ENCODE measurements around the gene SLC29A1.

Gene SLC29A1

GRCh38 chr6:44188819-44189218 lies 34.6 kb upstream of the SLC29A1 start:
- no peak for ATAC-seq (ENCODE audit: low read depth)

GRCh38 chr6:44189257-44189656 lies 34.1 kb upstream of the SLC29A1 start:
- Histone ChIP-seq H3K4me1 (ENCODE audit: insufficient read depth, poor library complexity, severe bottlenecking) (no peaks in the 10 kb centered on the region), H3K27ac (ENCODE audit: poor library complexity, severe bottlenecking) (no peak overlapping the region), H3K9me3 (ENCODE audit: severe bottlenecking) (no peaks in the 10 kb centered on the region), H3K27me3 (ENCODE audit: insufficient read depth, poor library complexity, severe bottlenecking) (no peaks in the 10 kb centered on the region), H3K4me3 (ENCODE audit: severe bottlenecking) (no peak overlapping the region), H3K36me3 (ENCODE audit: low read depth) (no peaks in the 10 kb centered on the region)
- DNase-seq (ENCODE audit: low spot score): no peak
- no peak for ATAC-seq (ENCODE audit: low read depth)
- no peak for TF ChIP-seq CTCF (IDR thresholded peaks at IDR 0.05; ENCODE audit: poor library complexity, severe bottlenecking)

More at GRCh38 chr6:44188819-44189218, 34.6 kb upstream of the SLC29A1 start:
- H3K27me3 ChIP-seq (ENCODE audit: insufficient read depth, poor library complexity, severe bottlenecking): no peaks in the 10 kb centered on the region
- DNase-seq (ENCODE audit: low spot score): no peak
- TF ChIP-seq CTCF (IDR thresholded peaks at IDR 0.05; ENCODE audit: poor library complexity, severe bottlenecking): no peak
- no peak overlapping the region for H3K4me3 ChIP-seq (ENCODE audit: severe bottlenecking)
- H3K36me3 ChIP-seq (ENCODE audit: low read depth): no peaks in the 10 kb centered on the region
- no peak overlapping the region for H3K27ac ChIP-seq (ENCODE audit: poor library complexity, severe bottlenecking)
- no peaks in the 10 kb centered on the region for H3K4me1 ChIP-seq (ENCODE audit: insufficient read depth, poor library complexity, severe bottlenecking)
- H3K9me3 ChIP-seq (ENCODE audit: severe bottlenecking): no peaks in the 10 kb centered on the region

GRCh38 chr6:44190715-44191114 lies 32.7 kb upstream of the SLC29A1 start:
- H3K4me1 ChIP-seq (ENCODE audit: insufficient read depth, poor library complexity, severe bottlenecking): no peaks in the 10 kb centered on the region
- H3K9me3 ChIP-seq (ENCODE audit: severe bottlenecking): no peaks in the 10 kb centered on the region
- H3K27ac ChIP-seq (ENCODE audit: poor library complexity, severe bottlenecking): no peak overlapping the region
- no peaks in the 10 kb centered on the region for H3K27me3 ChIP-seq (ENCODE audit: insufficient read depth, poor library complexity, severe bottlenecking)
- DNase-seq (ENCODE audit: low spot score) (no peak), ATAC-seq (ENCODE audit: low read depth) (no peak)
- no peak overlapping the region for H3K4me3 ChIP-seq (ENCODE audit: severe bottlenecking)
- no peaks in the 10 kb centered on the region for H3K36me3 ChIP-seq (ENCODE audit: low read depth)
- TF ChIP-seq CTCF (IDR thresholded peaks at IDR 0.05; ENCODE audit: poor library complexity, severe bottlenecking): no peak

GRCh38 chr6:44192428-44193041 lies 30.9 kb upstream of the SLC29A1 start:
- H3K36me3 ChIP-seq (ENCODE audit: low read depth): no peaks in the 10 kb centered on the region
- no peak overlapping the region for H3K4me3 ChIP-seq (ENCODE audit: severe bottlenecking)
- H3K27ac ChIP-seq (ENCODE audit: poor library complexity, severe bottlenecking): no peak overlapping the region
- no peaks in the 10 kb centered on the region for H3K9me3 ChIP-seq (ENCODE audit: severe bottlenecking)
- ATAC-seq (ENCODE audit: low read depth): no peak
- H3K4me1 ChIP-seq (ENCODE audit: insufficient read depth, poor library complexity, severe bottlenecking): no peaks in the 10 kb centered on the region
- no peak for TF ChIP-seq CTCF (IDR thresholded peaks at IDR 0.05; ENCODE audit: poor library complexity, severe bottlenecking)
- no peaks in the 10 kb centered on the region for H3K27me3 ChIP-seq (ENCODE audit: insufficient read depth, poor library complexity, severe bottlenecking)
- no peak for DNase-seq (ENCODE audit: low spot score)

- DNase-seq (ENCODE audit: low spot score): no peak
- Histone ChIP-seq H3K4me1 (ENCODE audit: insufficient read depth, poor library complexity, severe bottlenecking) (no peaks in the 10 kb centered on the region), H3K36me3 (ENCODE audit: low read depth) (no peaks in the 10 kb centered on the region), H3K9me3 (ENCODE audit: severe bottlenecking) (no peaks in the 10 kb centered on the region), H3K27me3 (ENCODE audit: insufficient read depth, poor library complexity, severe bottlenecking) (no peaks in the 10 kb centered on the region), H3K27ac (ENCODE audit: poor library complexity, severe bottlenecking) (no peak overlapping the region), H3K4me3 (ENCODE audit: severe bottlenecking) (no peak overlapping the region)
- ATAC-seq (ENCODE audit: low read depth): no peak
- TF ChIP-seq CTCF (IDR thresholded peaks at IDR 0.05; ENCODE audit: poor library complexity, severe bottlenecking): no peak
Measured at GRCh38 chr6:44193307-44193910, 30.0 kb upstream of the SLC29A1 start.
